ENCODE data around the gene ALPL. TPM values are rescaled to one million over a fixed set of nuclear protein-coding genes. Genes with fewer than 3 reads are reported as not detected.

ALPL gene
- total and polyA plus RNA-seq, 8 donors: 2.9 to 12.0 (median 7.0) TPM; not detected in 2

DNA sequence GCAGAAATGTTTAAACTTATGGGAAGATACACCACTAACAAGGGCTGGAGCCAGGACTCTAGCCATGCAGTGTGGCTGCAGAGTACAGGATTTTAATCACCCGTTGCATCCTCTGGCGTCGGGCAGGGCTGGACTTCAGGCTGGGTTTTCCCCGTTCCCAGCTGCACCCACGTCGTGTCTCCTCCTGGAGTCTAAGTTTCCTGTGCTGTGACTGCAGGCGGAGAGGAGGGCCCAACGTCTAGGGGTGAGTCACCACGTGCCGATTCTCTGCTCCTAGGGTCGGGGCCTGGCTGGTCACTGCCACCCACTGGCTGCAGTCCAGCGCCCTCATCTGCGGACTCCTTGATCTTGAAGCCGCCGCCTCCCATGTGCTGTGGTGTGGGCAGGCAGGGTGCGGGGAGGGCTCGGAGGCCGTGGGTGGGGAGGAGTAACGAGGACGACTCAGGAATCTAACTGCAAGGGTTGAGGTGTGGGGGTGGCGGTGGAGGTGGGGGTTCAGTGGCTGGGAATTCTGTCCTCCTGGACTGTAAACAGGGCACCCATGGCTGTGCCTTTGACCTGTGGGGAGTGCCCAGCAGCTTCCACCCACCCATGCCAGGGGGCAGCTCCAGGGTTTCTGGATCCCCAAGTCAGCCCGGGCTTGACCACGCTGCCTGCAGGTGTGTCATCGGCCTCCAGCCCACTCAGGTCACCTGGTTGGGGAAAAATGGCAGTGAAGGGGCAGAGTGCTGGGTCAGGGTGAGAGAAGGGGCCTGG, 77.8 kb downstream of the ALPL start:
- H3K4me1 ChIP-seq: peaks cover 13 to 38% (median 22%) of the 10 kb centered on the region in 4 donors
- WGBS, 5 donors: 17 to 25% (median 20%) methylated on average over 20 to 24 of the region's 24 CpGs

DNA sequence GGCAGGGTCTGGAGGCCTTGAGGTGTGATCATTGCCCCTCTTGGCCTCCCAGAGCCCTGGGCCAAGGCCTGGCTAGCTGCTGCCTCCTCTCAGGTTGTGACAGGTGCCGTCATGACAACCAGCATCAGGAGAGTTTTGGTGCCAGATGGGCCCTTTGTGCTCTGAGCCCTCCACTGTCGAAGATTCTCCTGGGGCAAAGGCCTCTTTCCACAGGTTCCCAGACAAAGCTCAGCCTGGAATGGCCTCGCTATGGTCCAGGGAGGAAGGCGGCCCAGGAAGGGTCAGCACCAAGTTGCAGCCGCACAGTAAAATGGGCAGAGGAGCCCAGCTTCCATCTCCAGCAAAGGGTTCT, 78.4 kb downstream of the ALPL start:
- intact Hi-C loops (cut with DNase I; ENCODE audit: low total_unique reads): no loop called here
- peaks cover 13 to 38% (median 22%) of the 10 kb centered on the region in 4 donors for H3K4me1 ChIP-seq
- H3K9me3 ChIP-seq: no peaks in the 10 kb centered on the region
- no peaks in the 10 kb centered on the region for H3K36me3 ChIP-seq
- no peak overlapping the region for H3K4me3 ChIP-seq
- TF ChIP-seq, protein P1, sequence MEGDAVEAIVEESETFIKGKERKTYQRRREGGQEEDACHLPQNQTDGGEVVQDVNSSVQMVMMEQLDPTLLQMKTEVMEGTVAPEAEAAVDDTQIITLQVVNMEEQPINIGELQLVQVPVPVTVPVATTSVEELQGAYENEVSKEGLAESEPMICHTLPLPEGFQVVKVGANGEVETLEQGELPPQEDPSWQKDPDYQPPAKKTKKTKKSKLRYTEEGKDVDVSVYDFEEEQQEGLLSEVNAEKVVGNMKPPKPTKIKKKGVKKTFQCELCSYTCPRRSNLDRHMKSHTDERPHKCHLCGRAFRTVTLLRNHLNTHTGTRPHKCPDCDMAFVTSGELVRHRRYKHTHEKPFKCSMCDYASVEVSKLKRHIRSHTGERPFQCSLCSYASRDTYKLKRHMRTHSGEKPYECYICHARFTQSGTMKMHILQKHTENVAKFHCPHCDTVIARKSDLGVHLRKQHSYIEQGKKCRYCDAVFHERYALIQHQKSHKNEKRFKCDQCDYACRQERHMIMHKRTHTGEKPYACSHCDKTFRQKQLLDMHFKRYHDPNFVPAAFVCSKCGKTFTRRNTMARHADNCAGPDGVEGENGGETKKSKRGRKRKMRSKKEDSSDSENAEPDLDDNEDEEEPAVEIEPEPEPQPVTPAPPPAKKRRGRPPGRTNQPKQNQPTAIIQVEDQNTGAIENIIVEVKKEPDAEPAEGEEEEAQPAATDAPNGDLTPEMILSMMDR (IDR thresholded peaks at IDR 0.05): no peak
- TF ChIP-seq POLR2A (IDR thresholded peaks at IDR 0.05) (no peak), EP300 (IDR thresholded peaks at IDR 0.05) (no peak), POLR2AphosphoS5 (IDR thresholded peaks at IDR 0.05) (no peak)
- no peak overlapping the region for H3K27ac ChIP-seq
- H3K27me3 ChIP-seq: peaks cover 0 to 67% (median 0%) of the 10 kb centered on the region in 3 donors
- 73 to 96% (median 90%) methylated on average over 5 of the region's 5 CpGs for WGBS, 5 donors
- no peak for DNase-seq

More for the DNA sequence above, 77.8 kb downstream of the ALPL start:
- peak; percentile 76 to 84 for DNase-seq
- no peak overlapping the region for H3K4me3 ChIP-seq
- peak overlapping the region in 1 of 5 donors; percentile 8 for H3K27ac ChIP-seq
- no peaks in the 10 kb centered on the region for H3K9me3 ChIP-seq
- TF ChIP-seq POLR2AphosphoS5 (IDR thresholded peaks at IDR 0.05) (peak in 2 of 3 donors; percentile 27 to 66), EP300 (IDR thresholded peaks at IDR 0.05) (no peak)
- intact Hi-C loops (cut with DNase I; ENCODE audit: low total_unique reads): no loop called here
- H3K36me3 ChIP-seq: no peaks in the 10 kb centered on the region
- H3K27me3 ChIP-seq: peaks cover 0 to 63% (median 0%) of the 10 kb centered on the region in 3 donors

DNA sequence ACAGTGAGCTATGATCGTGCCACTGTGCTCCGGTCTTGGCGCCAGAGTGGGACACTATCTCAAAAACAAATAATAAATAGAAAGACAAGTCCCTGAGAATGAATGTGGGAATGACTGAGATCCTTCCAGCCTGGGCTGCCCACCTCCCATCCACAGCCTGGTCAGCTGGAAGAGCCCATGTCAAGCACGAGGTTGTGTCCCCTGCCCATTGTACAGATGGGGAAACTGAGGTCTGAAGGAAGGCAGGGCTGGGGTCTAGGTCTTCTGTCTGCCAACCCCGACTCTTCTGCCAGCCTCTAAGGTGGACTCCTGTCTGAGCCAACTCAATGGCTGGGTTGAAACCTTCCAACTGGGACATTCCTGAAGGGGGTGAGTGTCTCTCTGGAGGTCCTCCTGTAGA, 80.4 kb downstream of the ALPL start:
- WGBS, 5 donors: 59 to 78% (median 69%) methylated on average over 5 of the region's 5 CpGs
- intact Hi-C loops (cut with DNase I; ENCODE audit: low total_unique reads): no loop called here
- H3K27me3 ChIP-seq: peaks cover 0 to 63% (median 0%) of the 10 kb centered on the region in 3 donors
- no peaks in the 10 kb centered on the region for H3K36me3 ChIP-seq
- H3K9me3 ChIP-seq: no peaks in the 10 kb centered on the region
- DNase-seq: no peak
- no peak overlapping the region for H3K4me3 ChIP-seq
- peaks cover 13 to 38% (median 22%) of the 10 kb centered on the region in 4 donors for H3K4me1 ChIP-seq
- no peak overlapping the region for H3K27ac ChIP-seq
- no peak for TF ChIP-seq POLR2A (IDR thresholded peaks at IDR 0.05)
- no peak for TF ChIP-seq POLR2AphosphoS5 (IDR thresholded peaks at IDR 0.05)
- TF ChIP-seq EP300 (IDR thresholded peaks at IDR 0.05): no peak
- TF ChIP-seq, protein P1 (IDR thresholded peaks at IDR 0.05): no peak

DNA sequence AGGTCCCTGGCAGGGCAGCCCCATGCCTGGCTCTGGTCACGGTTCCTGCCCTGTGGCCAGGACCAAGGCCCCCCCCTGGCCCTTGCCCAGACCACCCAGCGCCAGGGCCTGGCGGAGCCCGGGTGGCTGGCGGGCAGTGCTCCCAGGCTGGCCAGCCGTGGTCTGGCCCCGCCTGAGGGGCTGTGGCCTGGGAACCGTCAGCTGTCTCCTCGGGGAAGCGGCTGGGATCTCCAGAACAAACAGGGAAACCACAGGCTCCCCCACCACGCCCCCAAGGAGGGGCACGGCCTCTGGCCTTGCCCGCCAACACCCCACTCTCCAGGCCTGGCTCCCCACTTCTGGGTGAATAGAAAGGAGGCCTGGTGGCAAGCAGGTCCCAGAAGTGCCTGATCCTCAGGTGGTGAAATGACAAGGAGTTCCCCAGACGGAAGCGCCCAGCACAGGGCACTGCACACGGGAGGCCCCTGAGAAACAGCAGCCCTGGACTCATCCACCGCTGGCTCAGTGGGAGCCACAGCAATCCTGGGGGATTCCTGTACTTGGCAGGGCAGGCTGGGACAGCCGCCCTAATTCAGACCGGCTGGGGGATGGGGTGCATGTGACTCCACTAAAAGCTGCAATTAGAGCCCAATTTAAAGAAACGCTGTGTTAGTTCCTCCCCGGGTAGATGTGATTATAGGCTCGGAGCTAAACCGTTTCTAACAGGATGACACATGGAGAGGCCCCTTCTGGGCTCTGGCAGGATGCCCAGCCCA, 81.1 kb downstream of the ALPL start:
- peaks cover 13 to 38% (median 22%) of the 10 kb centered on the region in 4 donors for H3K4me1 ChIP-seq
- TF ChIP-seq, protein P1 (IDR thresholded peaks at IDR 0.05): no peak
- TF ChIP-seq POLR2A (IDR thresholded peaks at IDR 0.05) (no peak), POLR2AphosphoS5 (IDR thresholded peaks at IDR 0.05) (no peak), EP300 (IDR thresholded peaks at IDR 0.05) (no peak)
- peak in 1 of 2 donors; percentile 47 for DNase-seq
- peaks cover 0 to 58% (median 0%) of the 10 kb centered on the region in 3 donors for H3K27me3 ChIP-seq
- H3K27ac ChIP-seq: peak overlapping the region in 1 of 5 donors; percentile 48
- no peaks in the 10 kb centered on the region for H3K9me3 ChIP-seq
- 8 to 30% (median 21%) methylated on average over 12 to 23 of the region's 23 CpGs for WGBS, 5 donors
- H3K4me3 ChIP-seq: no peak overlapping the region
- H3K36me3 ChIP-seq: no peaks in the 10 kb centered on the region
- intact Hi-C loops (cut with DNase I; ENCODE audit: low total_unique reads): no loop called here

Measured in stomach (tissue), 9 donors.